Activated T-cell treated with anti-CD3 and anti-CD28 coated beads for 1 hour (primary cell): Measurements from ENCODE around the gene DGKA.
"Not testable (repeated sequence)": the region's sequence is repeated elsewhere in the genome, so short reads cannot be mapped to it uniquely, and the experiment has no call there.

Experiments
- DNase-seq: peaks from one replicate; pipeline ENCODE4 v3.0.0-alpha.2; 2020; ENCODE audit warnings: low read depth

The DGKA gene

DNA sequence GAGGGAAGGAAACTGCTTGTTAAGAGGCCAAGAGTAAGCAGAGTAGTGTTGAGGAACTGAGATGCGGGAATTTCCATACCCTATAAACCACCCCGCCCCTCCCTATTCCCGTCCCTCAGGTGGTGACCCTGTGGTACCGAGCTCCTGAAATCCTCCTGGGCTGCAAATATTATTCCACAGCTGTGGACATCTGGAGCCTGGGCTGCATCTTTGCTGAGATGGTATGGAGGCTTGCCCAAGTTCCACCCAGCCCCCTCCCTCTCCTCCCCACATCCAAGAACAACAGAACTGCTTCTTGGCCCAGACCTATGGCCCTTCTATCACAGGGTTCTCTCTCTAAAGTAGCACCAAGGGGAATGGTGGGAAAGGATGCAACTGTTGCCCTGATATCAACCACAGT, 38.4 kb downstream of the DGKA start:
- no peak for DNase-seq

DNA sequence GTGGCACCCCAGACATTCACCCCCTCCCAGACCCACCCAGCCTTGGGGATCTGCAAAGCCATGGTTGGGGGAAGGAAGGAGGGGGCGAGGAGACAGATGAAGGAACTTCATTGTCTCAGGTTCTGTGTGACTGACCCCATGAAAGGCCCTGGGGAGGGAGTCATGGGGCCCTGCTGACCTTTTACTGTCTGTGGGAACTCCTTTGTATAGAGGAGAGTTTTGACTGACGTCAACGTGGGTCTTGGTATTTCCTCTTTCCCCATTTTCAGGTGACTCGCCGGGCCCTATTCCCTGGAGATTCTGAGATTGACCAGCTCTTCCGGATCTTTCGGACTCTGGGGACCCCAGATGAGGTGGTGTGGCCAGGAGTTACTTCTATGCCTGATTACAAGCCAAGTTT, 39.8 kb downstream of the DGKA start:
- no peak for DNase-seq

DNA sequence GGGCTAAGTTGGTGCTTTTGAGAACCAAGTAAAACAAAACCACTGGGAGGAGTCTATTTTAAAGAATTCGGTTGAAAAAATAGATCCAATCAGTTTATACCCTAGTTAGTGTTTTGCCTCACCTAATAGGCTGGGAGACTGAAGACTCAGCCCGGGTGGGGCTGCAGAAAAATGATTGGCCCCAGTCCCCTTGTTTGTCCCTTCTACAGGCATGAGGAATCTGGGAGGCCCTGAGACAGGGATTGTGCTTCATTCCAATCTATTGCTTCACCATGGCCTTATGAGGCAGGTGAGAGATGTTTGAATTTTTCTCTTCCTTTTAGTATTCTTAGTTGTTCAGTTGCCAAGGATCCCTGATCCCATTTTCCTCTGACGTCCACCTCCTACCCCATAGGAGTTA, 41.1 kb downstream of the DGKA start:
- no peak for DNase-seq

DNA sequence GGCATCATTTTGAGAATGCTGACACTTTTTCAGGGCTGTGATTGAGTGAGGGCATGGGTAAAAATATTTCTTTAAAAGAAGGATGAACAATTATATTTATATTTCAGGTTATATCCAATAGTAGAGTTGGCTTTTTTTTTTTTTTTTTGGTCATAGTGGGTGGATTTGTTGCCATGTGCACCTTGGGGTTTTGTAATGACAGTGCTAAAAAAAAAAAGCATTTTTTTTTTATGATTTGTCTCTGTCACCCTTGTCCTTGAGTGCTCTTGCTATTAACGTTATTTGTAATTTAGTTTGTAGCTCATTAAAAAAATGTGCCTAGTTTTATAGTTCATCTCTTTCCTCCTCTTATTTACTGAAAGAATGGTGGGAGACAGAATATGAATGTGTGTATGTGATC, 41.5 kb downstream of the DGKA start:
- DNase-seq, result no peak

DNA sequence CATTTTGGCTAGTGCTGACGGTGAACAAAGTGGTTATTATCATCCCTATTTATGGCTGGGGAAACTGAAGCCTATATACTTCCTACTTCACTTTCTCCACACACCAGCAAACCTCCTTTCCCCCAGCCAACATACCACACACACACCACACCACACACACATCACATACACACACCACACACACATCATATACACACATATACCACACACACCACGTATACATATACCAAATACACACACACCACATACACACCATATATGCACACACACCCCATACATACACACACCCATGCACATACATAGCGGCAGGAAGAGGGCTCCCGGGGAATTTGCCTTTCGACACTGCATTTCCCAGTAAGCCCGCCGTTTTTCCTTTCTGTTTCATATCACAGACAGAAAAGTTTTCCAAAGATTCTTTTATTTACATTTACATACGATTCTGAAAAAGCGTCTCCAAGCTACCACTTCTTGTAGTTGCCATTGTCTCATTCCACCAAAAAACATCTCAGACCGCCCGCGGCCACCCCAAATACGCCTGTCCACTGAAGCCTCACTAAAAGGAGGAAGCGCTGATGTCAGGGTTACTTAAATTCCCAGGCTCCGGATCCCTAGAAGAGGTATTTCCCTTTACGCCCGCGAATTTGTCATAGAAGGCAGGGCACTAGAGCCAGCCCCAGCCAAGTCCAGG, 42.1 kb downstream of the DGKA start:
- no peak for DNase-seq

DNA sequence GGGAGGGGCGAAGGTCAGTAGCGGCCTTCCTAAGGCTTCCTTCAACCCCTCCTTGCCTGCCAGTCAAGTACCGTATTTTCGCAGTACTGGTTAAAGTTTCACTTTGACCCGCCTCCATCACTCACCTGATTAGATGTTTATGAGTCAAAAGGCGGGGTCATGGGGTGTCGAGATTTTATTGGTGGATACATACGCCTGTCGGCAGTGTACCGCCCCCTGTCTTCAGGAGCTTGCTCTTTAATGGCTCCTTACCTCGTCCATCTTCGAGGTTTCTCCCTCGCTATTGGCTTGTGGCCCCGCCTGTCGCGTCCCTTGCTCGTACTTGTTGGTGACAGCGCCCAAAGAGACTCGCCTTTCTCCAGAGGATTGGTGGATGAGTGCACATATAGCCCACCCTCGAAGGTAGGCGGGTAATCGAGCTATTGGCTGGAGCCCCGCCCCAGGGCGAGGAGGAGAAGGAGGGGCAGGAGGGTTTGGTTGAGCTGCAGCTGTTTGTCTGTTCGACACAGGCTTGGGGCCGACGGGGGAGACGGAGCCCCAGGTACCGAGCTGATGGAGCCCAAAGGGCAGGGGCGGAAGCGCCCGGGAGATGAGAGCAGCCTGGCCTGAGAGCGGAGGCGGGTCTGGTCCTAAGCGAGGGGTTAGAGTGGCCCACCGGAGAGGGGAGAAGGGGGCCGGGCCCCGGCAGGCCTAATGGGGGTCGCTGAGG, 42.8 kb downstream of the DGKA start, which contains the start of gene RAB5B:
Gene RAB5B (plus strand): TSS at position 480 of the 709 bp plus-strand sequence. CDS start 12,883 bp downstream, outside the sequence.
- peak; percentile 92 for DNase-seq

DNA sequence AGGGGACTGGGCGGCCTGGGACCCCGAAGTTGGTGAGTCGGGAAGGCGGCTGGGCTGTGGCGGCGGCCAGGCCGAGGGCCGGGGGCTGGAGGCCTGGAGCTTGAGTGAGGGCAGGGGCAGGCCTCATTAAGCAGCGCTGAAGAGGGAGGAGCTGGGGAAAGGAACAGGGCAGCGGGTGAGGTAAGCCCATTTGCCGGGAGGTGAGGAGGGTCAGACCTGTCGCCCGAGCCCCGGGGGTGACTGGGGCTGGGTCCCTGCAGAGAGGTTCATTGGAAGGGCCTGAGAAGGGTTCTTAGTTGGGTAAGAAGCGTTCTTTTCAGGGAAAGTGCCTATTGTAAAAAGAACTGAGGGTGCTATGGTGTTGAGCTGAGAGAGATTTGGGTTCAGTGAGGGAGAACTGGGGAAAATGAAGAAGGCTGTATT, 43.4 kb downstream of the DGKA start:
- DNase-seq, result no peak

DNA sequence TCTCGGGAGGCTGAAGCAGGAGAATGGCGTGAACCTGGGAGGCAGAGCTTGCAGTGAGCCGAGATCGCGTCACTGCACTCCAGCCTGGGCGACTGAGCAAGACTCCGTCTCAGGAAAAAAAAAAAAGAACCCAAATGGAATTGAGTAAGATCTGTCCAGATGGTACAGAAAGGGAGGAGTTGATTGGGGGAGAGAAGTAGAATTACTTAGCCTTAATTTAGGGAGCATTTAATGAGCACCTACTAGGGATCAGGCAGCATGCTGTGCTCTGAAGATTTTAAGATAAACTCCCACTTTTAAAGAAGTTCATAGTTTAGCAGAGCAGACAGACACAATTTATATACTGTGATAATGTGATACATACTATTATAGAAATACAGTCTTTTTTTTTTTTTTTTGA, 47.4 kb downstream of the DGKA start:
- no peak for DNase-seq

DNA sequence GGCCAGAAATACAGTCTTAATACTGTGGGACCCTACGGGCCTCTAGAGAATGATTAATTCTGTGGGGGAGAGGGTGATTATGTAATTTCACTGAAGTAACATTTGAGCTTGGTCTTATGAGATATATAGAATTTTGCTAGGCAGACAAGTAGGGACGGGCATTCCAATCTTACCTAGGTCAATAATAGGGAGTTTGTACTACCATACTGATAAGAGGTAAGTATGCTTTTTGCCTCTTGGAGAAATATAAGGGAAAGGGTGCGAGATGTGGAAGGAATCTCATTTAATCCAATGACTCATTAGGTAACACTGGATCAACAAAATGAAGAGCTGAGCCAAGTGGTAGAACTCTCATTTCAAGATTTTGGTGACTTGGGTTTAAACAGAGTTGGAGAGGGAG, 48.1 kb downstream of the DGKA start:
- DNase-seq, result no peak

DNA sequence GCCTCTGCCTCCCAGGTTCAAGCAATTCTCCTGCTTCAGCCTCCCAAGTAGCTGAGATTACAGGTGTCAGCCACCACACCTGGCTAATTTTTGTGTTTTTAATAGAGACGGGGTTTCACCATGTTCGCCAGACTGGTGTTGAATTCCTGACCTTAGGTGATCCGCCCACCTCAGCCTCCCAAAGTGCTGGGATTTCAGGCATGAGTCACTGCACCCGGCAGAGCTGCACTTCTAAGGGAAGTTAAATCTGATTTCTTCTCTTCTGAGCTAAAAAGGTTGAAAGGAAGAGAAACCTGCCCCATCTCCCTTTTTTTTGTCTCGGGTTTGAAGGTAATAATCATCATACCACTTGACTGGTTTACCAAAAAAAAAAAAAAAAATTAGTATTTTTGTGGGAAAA, 50.9 kb downstream of the DGKA start:
- not testable (repeated sequence) for DNase-seq

DNA sequence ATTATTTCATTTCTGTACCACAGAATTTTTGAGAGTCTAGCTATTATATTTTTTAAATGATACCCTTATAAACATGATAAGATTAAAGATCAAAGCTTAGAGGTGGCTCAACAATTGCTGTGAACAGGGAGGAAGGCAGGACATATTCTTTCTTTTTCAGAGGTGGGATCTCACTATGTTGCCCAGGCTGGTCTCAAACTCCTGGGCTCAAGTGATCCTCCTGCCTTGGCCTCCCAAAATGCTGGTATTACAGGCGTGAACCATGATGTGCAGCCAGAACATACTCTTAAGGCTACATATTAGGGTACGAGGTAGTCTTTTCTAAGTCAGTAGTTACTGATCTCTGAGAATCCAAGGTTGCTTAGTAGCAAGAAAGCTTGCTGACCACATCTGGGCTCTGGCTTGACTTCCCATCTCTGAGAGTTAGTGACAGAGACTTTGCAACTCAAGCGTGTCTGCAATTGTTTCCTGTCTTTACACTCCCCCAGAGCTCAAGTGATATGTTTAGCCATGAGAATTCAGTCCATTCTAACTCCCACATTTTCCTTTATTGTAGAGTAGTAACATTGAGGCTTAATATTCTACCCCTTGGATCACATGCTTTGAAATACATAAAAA, 51.5 kb downstream of the DGKA start:
- no peak for DNase-seq

DNA sequence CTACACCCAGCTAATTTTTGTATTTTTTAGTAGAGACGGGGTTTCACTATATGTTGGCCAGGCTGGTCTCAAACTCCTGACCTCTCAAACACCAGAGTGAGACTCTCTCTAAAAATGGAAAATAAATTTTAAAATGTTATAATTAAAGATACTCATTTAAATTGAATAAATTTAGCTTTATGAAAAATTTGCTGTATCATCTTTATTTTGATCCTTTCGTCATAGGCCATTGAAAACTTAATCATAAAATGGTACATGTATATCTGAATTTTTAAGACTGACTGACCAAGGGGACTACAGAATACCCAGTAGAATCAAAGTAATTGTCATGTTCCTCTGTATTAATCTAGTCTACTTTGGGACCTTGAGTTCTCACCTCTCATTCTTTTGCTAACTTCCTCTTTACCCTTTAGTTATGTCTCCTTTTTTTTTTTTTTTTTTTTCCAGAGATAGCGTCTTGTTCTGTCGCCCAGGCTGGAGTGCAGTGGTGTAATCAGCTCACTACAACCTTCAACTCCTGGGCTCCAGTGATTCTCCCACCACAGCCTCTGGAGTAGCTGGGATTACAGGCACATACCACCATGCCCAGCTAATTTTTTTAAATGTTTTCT, 52.4 kb downstream of the DGKA start:
- DNase-seq, result no peak

DNA sequence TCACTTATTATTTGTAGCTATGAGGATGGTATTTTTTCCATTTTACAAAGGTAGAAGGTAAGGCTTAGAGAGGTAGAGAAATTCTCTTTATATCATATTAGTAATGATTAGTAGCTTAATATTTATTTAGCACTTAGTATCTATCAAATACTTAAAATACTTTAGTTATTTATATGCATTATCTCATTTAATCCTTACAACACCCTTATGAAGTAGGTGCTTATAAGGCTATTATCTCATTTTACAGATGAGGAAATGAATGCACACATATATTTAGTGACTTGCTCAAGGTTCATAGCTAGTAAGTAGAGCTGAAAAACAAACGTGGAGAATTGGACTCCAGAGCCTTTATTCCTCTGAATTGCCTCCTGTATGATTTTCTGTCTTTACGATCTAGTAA, 53.9 kb downstream of the DGKA start:
- no peak for DNase-seq

DNA sequence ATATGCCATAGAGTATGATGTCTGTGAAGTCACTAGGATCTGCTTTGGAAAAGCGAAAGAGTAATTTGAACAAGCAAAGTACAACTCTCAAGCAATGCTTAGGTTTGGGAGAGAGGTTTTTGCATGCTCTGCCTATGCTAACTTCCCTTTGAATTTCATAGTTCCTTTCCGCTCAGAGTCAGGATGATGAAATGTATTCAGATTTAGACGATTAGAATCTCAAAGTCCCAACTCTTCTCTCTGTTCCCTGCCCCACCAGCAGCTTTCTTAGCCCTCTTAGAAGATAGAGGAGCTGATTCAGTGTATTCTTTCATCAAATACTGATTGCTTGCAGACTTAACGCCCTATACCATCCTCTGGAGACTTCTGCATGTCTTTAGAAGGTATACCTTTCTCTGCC, 54.4 kb downstream of the DGKA start:
- DNase-seq, result no peak

DNA sequence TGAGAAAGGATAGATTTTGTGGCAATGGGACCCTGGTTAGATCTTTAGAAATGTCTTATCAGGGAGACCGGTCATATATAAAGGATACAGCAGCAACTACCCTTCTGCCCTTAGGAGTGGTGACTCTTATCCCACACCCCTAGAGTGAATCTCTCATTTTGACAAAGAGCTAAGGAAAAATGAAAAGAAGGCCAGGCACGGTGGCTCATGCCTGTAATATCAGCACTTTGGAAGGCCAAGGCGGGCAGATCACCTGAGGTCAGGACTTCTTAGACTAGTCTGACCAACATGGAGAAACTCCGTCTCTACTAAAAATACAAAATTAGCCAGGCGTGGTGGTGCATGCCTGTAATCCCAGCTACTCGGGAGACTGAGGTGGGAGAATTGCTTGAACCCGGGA, 55.0 kb downstream of the DGKA start:
- not testable (repeated sequence) for DNase-seq

DNA sequence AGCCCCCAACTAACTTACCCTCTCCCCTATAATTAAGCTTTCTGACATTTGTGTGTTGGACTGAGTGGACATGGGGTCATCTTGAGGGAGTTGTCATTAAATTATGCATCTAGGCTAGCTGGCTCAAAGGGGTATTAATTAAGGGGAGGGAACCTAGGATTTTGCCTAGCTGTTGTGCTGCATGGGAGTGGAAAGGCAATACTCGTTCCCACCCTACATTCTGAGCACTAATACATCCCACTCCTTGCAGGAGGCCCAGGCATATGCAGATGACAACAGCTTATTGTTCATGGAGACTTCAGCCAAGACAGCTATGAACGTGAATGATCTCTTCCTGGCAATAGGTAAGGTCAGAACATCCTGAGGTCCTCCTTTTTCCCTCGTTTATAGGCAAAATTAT, 60.1 kb downstream of the DGKA start:
- no peak for DNase-seq

DNA sequence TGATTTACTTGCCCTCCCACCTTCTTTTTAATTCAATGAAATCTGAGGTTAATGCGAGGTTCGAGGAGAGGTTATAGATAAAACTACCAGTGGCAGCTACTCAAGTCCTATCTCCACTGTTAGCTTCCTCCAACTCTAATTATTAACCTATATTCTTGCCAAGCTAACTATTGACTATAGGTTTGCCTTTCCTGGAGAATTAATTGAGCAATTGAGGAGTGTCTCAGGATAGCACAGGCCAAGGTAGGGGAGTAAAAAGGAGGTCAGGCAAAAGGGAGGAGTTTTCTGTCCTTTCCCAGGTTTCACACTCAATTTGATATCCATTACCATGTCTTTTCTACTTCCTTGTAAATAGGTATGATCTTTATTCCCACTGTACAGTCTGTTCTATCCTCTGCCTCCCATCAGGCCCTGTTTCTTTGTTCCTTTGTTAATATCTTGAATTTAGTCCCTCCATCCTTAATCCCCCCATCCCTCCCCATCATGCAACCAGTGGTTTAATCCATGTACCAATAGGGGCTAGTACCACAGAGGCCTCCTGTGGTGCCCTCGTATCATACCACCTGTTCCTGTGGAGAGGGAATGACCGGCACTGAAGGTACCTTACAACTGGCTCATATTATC, 62.4 kb downstream of the DGKA start:
- DNase-seq, result no peak

DNA sequence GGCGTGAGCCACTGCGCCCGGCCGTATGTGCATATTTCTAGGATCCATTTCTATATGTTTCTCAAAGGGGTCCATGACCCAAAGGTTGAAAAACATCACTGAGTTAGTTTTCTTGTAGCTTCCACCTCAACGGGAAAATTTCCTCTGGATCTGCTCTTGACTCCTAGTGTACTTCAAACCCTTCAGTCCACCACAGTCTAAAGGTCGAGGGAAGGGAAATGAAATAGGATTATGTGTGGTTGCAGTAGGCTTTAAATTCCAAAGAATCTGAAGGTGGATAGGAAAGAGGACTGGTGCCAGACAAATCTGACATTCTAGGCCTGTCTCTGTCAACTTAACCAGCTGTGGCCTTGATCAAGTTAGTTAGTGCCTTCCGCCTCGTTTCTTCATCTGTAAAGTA, 64.4 kb downstream of the DGKA start:
- DNase-seq, result no peak

DNA sequence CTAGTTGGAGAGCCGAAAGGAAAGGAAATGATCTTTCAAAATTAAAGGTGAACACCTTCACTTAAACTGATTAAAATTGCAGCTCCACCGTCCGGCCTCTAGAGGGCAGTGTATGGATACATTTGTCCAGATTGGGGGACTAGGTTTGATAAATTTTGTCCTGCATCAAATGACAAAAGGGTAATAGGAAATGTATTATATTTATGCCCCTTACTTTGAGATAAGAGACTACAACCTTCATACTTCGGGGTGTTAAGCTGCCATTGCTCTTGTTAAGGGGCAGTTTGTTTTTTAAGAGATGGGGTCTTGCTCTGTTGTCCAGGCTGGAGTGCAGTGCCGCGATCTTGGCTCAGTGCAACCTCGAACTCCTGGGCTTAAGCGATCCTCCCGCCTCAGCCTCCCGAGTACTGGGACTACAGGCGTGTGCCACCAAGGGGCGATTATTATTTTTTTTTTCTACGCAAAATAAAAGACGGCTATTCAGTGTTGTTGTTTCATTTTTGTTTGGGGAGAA, 65.3 kb downstream of the DGKA start:
- peak; percentile 55 for DNase-seq

DNA sequence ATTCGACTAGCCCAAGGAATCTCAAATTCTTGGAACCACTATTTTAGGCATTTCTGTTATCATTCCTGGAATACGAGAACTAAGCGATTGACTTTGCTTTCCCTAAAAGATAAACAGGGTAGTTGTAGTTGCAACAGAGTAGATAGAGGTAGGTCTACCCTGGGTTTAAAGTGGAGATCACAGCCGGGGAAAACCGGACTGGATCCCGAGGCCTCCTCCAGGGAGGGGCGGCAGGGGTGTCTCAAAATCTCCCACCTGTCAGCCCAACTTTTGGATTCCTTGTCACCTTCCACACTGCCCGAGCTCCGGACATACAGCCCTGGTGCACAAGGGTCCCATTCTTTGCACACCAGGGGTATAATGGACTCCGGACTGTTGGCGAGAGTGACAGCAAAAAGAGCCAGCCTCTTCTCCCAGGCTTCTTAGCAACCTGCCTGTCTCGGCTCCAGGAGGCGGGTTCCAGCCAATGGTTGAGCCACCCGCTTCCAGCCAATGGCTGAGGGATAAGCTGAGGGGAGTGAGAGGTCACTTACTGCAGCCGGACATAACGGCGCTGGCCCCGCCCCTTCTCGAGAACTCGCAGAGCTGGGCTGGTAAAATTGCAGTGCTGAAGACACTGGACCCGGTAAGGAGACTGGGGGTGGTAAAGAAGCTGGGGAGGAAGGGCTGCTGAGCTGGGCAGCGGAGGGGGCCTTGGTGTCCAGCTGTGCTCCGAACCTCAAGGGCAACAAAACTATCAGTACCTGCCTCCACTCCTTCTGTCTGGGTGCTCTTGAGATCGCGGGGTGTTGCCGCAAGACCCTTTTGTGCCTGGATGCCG, 66.0 kb downstream of the DGKA start, which contains the start of gene SUOX:
Gene SUOX (plus strand): TSS at position 562 of the 820 bp plus-strand sequence. CDS start 4,946 bp downstream, outside the sequence.
- DNase-seq, result no peak

DNA sequence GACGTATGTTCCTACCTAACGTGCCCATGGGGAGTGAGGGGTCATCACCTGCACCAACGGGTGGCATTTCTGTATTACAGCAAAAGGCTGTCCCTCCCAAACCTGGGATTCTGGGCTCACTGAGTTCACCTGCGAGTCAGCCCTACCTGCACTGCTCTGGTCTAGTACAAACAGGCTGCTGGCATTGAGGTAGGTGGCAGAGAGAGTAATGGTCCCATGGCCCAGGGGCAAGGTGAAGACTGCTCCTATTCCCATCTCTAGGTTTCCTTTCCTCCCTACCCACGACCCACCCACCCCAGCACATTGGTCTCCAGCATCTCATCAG, 66.5 kb downstream of the DGKA start:
- no peak for DNase-seq
